ENCODE measurements around the gene SLC44A5.

Gene SLC44A5

DNA sequence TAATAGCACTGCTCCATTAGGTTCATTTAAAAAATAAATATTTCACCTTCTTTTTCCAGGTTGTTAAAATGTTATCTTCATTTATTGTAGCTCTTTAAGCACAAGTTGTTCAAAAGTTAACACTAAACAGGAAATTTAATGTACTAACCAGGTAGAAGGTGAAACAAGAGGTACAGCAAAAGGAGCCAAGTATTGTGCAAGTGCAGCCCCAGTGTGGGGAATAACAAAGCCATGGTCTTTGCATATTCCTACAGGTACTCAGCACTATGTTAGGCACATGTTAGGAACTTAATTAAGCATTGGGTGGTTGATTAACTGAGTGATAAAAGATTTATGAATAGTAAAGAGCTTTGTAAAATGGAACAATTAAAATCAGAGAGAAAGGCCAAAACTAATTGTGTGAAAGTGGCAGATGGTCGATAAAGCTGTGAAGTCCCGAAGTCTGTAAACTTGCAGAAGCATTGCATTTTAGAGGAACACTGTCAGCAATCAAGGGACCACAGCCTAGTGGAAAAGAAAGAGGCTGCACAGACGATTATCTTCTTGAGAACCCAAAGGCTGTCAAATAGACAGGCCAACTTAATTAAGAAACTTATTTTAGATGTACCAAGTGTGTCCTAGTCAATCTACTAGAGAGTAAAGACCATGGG lies 185.8 kb downstream of the SLC44A5 start:
- Histone ChIP-seq H3K4me1 (ENCODE audit: control insufficient read depth in 1 of 2, insufficient read depth in 1 of 2, low read depth in 1 of 2, low read length in 1 of 2) (no peaks in the 10 kb centered on the region), H3K4me3 (ENCODE audit: low read depth in 1 of 2, low read length in 1 of 2) (no peak overlapping the region), H3K9me3 (no peaks in the 10 kb centered on the region), H3K27me3 (no peaks in the 10 kb centered on the region), H3K27ac (no peak overlapping the region), H3K36me3 (no peaks in the 10 kb centered on the region)
- TF ChIP-seq, protein P1, sequence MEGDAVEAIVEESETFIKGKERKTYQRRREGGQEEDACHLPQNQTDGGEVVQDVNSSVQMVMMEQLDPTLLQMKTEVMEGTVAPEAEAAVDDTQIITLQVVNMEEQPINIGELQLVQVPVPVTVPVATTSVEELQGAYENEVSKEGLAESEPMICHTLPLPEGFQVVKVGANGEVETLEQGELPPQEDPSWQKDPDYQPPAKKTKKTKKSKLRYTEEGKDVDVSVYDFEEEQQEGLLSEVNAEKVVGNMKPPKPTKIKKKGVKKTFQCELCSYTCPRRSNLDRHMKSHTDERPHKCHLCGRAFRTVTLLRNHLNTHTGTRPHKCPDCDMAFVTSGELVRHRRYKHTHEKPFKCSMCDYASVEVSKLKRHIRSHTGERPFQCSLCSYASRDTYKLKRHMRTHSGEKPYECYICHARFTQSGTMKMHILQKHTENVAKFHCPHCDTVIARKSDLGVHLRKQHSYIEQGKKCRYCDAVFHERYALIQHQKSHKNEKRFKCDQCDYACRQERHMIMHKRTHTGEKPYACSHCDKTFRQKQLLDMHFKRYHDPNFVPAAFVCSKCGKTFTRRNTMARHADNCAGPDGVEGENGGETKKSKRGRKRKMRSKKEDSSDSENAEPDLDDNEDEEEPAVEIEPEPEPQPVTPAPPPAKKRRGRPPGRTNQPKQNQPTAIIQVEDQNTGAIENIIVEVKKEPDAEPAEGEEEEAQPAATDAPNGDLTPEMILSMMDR (IDR thresholded peaks at IDR 0.05), result no peak

DNA sequence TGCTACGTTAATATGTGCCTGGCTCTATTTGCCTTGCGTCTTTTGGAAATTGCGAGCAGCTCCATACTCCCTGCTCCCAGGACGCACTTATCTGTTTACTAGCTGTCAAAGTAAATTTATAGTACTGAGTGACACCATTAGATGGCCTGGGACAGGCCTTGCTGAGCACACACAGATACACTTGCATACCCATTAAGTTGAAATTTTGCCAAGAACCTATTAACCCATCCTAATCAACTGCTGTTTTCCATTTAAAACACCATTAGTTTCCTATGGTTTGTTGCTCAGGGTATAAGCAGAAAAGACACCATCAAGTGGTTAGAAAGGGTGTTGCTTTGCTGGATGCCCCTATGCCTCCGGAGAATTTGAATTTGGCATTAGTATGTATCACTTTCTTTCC lies 187.3 kb downstream of the SLC44A5 start:
- no peaks in the 10 kb centered on the region for H3K4me1 ChIP-seq (ENCODE audit: control insufficient read depth in 1 of 2, insufficient read depth in 1 of 2, low read depth in 1 of 2, low read length in 1 of 2)
- TF ChIP-seq, protein P1 (IDR thresholded peaks at IDR 0.05), result no peak

DNA sequence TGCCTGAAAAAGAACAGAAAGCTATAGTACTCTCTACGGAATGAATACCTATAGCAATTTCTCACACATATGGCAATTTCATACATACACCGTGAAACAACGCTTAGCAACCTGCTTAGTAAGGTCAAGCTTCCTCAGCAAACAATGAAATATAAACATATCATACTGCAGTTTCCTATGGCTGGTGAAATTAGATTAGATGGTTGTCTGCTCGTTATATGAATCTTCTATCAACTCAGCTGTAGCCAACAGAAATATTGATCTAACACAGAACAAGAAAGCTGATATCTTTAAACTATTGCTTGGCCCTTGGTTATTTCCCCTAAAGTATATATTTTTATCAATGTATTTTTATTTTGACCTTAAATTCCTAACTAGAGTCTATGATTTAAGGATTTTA lies 187.8 kb downstream of the SLC44A5 start:
- no peak overlapping the region for H3K27ac ChIP-seq

More for the DNA sequence above, 187.3 kb downstream of the SLC44A5 start:
- Histone ChIP-seq H3K27ac (no peak overlapping the region), H3K27me3 (no peaks in the 10 kb centered on the region), H3K36me3 (no peaks in the 10 kb centered on the region), H3K4me3 (ENCODE audit: low read depth in 1 of 2, low read length in 1 of 2) (no peak overlapping the region), H3K9me3 (no peaks in the 10 kb centered on the region)

DNA sequence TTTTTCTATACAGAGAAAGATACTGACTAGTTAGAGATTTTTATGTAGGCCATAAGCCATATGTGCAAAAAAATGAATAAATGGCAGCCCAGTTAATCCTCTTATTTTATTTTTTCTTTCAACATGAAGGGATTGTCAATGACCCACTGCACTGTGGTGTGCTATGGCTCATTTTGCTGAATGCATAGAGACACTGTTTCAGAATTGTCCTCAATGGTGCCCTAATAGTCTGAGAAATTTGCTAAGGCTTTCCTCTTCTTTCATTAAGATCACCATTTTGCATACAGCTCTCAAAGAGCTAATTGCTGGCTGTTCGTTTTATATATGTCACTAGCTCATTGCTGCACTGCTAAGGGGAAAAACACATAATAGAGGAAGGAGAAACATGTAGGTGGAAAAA lies 189.5 kb downstream of the SLC44A5 start:
- Histone ChIP-seq H3K4me3 (ENCODE audit: low read depth in 1 of 2, low read length in 1 of 2) (no peak overlapping the region), H3K9me3 (no peaks in the 10 kb centered on the region), H3K36me3 (no peaks in the 10 kb centered on the region), H3K27ac (no peak overlapping the region), H3K27me3 (no peaks in the 10 kb centered on the region), H3K4me1 (ENCODE audit: control insufficient read depth in 1 of 2, insufficient read depth in 1 of 2, low read depth in 1 of 2, low read length in 1 of 2) (no peaks in the 10 kb centered on the region)
- TF ChIP-seq, protein P1 (IDR thresholded peaks at IDR 0.05), result no peak

More for the DNA sequence above, 187.8 kb downstream of the SLC44A5 start:
- H3K4me1 ChIP-seq (ENCODE audit: control insufficient read depth in 1 of 2, insufficient read depth in 1 of 2, low read depth in 1 of 2, low read length in 1 of 2), result no peaks in the 10 kb centered on the region
- H3K36me3 ChIP-seq, result no peaks in the 10 kb centered on the region
- H3K9me3 ChIP-seq, result no peaks in the 10 kb centered on the region
- H3K27me3 ChIP-seq, result no peaks in the 10 kb centered on the region
- TF ChIP-seq, protein P1 (IDR thresholded peaks at IDR 0.05), result no peak
- no peak overlapping the region for H3K4me3 ChIP-seq (ENCODE audit: low read depth in 1 of 2, low read length in 1 of 2)

DNA sequence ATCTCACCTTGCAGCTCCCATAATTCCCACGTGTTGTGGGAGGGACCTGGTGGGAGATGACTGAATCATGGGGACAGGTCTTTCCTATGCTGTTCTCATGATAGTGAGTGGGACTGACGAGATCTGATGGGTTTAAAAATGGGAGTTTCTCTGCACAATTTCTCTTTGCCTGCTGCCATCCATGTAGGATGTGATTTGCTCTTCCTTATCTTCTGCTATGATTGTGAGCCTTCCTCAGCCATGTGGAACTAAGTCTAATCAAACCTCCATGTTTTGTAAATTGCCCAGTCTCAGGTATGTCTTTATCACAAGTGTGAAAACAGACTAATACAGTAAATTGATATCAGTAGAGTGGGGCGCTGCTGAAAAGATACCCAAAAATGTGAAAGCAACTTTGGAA lies 195.7 kb downstream of the SLC44A5 start:
- TF ChIP-seq, protein P1 (IDR thresholded peaks at IDR 0.05), result no peak
- no peaks in the 10 kb centered on the region for H3K4me1 ChIP-seq (ENCODE audit: control insufficient read depth in 1 of 2, insufficient read depth in 1 of 2, low read depth in 1 of 2, low read length in 1 of 2)
- H3K9me3 ChIP-seq, result no peaks in the 10 kb centered on the region
- H3K36me3 ChIP-seq, result no peaks in the 10 kb centered on the region
- no peak overlapping the region for H3K27ac ChIP-seq
- H3K27me3 ChIP-seq, result no peaks in the 10 kb centered on the region
- no peak overlapping the region for H3K4me3 ChIP-seq (ENCODE audit: low read depth in 1 of 2, low read length in 1 of 2)

All from neutrophil (primary cell).